NOMO-1 treated with dmso at 0.1 percent for 144 hours (cell line): ENCODE measurements around the gene VCPKMT.
"Not testable (repeated sequence)": the region's sequence is repeated elsewhere in the genome, so short reads cannot be mapped to it uniquely, and the experiment has no call there.

Experiments used
- DNase-seq: peaks from one replicate; lab custom pipeline; 2025; ENCODE audit not compliant: unreplicated experiment; lab: John Stamatoyannopoulos, UW

VCPKMT gene

GRCh38 chr14:50092006-50092555, 24.3 kb downstream of the VCPKMT start:
- DNase-seq: no peak

- DNase-seq: no peak
Measured at GRCh38 chr14:50091240-50091913, 25.0 kb downstream of the VCPKMT start.

- DNase-seq: no peak
Measured at GRCh38 chr14:50089208-50089607, 27.2 kb downstream of the VCPKMT start.

- no peak for DNase-seq
Measured at GRCh38 chr14:50088731-50089130, 27.6 kb downstream of the VCPKMT start.

GRCh38 chr14:50088117-50088515, 28.3 kb downstream of the VCPKMT start:
- DNase-seq: no peak

GRCh38 chr14:50087341-50088116, 28.8 kb downstream of the VCPKMT start:
- DNase-seq: no peak

GRCh38 chr14:50086321-50086711, 30.1 kb downstream of the VCPKMT start:
- no peak for DNase-seq

GRCh38 chr14:50085570-50086320, 30.6 kb downstream of the VCPKMT start:
- no peak for DNase-seq

GRCh38 chr14:50084666-50085065, 31.7 kb downstream of the VCPKMT start:
- no peak for DNase-seq

- DNase-seq: no peak
Measured at GRCh38 chr14:50083467-50084337, 32.7 kb downstream of the VCPKMT start.

GRCh38 chr14:50082784-50083466, 33.4 kb downstream of the VCPKMT start:
- peak; percentile 47 for DNase-seq

GRCh38 chr14:50082308-50082742, 34.0 kb downstream of the VCPKMT start:
- no peak for DNase-seq

GRCh38 chr14:50079103-50079502, 37.3 kb downstream of the VCPKMT start:
- DNase-seq: not testable (repeated sequence)

GRCh38 chr14:50073663-50074062, 42.7 kb downstream of the VCPKMT start:
- DNase-seq: not testable (repeated sequence)

GRCh38 chr14:50072395-50072794, 44.0 kb downstream of the VCPKMT start:
- no peak for DNase-seq

GRCh38 chr14:50070840-50071548, 45.4 kb downstream of the VCPKMT start:
- no peak for DNase-seq

GRCh38 chr14:50070230-50070629, 46.1 kb downstream of the VCPKMT start:
- no peak for DNase-seq

GRCh38 chr14:50069325-50069724, 47.0 kb downstream of the VCPKMT start:
- no peak for DNase-seq

GRCh38 chr14:50068496-50068895, 47.9 kb downstream of the VCPKMT start:
- no peak for DNase-seq
